ENCODE measurements around the gene AAR2.

The AAR2 gene

DNA sequence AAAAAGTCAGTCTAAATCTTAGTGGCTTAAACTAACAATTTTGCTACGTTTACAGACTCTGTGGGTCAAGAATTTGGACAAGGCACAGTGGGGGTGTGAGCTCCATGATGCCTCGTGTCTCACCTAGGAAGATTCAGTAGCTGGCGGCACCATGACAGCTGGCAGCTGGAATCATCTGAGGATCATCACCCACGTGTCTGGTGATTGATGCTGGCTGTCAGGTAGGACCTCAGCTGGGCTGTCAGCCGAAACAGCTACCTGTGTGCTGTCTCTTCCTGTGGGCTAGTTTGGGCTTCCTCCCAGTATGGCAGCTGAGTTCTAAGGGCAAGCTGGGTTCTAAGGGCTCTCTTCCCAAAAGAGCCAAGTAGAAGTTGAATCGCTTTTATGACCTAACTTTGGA is 43.5 kb downstream of the AAR2 start:
- no peak for DNase-seq (ENCODE audit: low spot score)

DNA sequence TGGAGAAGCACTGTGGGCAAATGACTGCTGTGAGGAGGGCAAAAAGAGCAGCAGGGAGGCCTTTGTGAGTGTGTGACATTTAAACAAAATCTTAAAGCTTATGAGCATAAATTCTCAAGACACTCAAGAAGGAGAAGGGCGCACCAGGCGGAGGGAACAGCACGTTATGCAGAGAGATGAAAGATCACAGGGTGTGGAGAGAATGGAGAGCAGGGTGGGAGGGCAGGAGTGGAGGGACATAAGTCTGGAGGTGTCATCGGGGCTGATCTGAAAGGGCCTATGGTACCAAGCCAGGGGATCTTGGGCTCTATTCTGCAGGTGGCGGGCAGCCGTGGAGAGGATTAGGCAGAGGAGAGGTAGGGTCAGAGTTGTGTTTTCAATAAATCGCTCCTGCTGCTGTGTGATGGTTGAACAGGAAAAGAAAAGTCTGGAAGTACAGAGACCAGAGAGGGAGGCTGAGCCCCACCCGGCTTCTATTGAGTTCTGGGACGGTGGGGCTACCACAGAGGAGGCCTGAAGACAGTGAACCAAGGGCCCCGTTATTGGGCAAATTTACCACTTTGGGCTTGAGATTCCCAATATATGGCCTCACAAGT is 45.6 kb downstream of the AAR2 start:
- DNase-seq (ENCODE audit: low spot score): no peak

DNA sequence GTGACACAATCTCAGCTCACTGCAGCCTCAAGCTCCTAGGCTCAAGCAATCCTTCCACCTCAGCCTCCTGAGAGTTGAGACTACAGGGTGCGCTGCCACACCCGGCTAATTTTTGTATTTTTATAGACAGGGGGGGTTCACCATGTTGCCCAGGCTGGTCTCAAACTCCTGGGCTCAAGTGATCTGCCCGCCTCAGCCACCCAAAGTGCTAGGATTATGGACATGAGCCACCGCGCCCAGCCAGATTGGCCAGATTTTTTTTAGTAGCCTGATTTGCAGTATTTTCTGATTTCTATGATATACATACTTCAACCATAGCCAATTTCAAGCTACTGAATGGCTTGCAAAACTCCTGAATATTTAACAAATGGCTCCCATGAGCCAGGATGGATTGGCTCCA is 48.5 kb downstream of the AAR2 start:
- no peak for DNase-seq (ENCODE audit: low spot score)

DNA sequence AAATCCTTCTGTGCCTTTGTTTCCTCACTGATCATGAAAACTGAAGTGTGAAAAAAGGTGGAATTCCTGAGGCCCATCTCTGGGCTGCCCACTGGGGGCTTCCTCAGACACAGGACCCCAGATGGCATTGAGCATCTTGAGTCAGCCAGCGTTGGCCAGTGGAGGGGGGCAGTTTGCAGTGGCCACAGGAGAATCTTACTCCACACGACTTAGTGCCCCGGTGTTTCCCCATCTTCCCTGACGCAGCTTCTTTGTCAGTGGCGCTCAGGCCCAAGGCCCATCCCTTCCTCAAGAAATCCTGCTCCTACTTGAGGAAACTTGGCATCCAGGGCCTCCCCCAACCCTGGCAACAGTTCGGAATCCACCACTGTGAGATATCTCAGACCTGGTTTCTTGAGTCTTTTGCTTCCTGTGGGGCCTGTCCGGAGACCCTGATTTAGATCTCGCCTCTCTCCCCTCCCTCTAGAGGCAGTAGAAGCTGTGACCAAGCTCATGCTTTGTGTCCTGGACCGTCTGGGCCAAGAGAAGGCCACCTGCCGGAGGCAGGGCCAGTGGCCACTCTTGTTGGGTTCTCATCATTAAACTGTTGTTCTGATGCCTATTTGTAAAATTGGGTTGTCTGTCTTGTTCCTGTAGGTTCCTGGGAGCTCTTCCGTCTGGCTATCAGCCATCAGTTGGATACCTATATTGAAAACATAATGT is 49.6 kb downstream of the AAR2 start:
- no peak for DNase-seq (ENCODE audit: low spot score)

DNA sequence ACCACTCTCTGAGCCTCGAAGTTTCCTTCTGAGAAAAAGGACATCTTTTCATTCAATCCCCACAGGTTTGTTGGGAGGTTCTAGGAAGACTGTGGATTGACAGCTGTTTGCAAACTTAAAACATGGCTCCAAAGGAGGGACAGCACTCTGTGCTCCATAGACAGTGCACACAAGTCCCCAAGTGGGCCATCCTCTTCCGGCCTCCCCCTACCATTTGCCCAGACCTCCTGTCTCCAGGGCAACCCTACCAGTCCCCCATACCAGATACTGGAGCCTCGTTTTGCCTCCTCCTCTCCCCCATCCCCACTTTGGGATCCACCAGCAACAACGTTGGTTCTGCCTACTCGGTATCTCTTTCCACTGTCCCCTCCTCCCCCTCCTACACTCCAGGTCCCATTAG is 61.4 kb downstream of the AAR2 start:
- no peak for DNase-seq (ENCODE audit: low spot score)

DNA sequence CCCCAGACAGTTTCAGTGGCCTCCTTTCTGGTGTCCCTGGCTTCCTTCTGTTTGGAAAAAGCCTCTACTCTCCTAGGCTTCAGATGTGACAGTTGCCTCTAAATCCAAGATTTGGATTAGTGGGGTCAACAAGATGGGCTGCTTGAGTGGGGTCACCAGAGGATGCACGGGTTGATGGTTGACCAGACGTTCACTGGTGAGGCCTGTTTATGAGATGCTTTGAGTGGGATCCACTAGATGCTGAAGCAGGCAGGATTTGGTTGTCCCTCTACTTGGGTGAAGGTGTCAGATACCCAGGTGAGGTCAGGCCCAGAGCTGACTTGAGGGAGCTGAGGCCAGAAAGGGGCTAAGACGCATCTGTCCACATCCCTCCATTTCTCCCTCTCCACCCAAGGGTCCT is 61.8 kb downstream of the AAR2 start:
- no peak for DNase-seq (ENCODE audit: low spot score)

DNA sequence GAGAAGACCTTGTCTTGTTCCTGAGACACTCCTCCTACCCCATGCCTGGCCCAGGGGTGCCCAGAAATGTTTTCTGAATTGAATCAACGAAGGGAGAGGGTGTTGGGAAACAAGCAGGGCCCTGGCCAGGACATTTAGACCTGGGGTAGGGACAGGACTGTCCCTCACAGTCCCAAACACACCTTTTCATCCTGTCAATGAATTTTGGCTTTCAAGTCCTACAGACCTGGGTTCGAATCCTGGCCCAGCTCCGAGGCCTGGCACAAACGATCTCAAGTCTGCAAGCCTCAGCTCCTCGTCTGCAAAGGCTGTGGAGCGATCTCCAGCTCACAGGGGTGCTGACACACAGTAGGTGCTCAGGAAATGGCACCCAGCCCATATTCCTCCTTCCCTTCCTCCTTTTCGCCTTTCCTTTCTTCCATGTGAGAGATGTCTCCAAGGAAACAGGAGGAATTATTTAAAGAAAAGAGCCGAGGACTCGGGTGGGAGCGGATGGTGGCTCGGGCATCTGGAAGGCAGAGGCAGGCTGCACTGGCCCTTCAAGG is 62.6 kb downstream of the AAR2 start:
- no peak for DNase-seq (ENCODE audit: low spot score)

DNA sequence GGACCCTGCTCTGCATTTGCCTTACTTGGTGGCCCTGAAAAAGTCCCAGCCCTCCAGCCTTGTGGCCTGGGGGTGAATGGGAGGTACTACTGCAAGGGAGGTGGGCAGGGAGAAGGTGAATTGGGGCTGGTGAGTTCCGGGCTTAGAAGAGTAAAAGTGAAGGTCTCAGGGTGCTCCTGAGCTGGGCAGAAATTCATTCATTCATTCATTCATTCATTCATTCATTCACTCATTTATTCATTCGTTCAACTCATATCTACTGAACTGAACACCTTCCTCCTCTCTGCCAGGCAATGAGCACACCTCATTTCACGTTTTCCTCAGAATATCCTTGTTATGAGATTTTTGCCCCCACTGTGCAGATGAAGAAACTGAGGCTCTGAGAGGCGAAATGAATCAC is 63.2 kb downstream of the AAR2 start:
- DNase-seq (ENCODE audit: low spot score): no peak

DNA sequence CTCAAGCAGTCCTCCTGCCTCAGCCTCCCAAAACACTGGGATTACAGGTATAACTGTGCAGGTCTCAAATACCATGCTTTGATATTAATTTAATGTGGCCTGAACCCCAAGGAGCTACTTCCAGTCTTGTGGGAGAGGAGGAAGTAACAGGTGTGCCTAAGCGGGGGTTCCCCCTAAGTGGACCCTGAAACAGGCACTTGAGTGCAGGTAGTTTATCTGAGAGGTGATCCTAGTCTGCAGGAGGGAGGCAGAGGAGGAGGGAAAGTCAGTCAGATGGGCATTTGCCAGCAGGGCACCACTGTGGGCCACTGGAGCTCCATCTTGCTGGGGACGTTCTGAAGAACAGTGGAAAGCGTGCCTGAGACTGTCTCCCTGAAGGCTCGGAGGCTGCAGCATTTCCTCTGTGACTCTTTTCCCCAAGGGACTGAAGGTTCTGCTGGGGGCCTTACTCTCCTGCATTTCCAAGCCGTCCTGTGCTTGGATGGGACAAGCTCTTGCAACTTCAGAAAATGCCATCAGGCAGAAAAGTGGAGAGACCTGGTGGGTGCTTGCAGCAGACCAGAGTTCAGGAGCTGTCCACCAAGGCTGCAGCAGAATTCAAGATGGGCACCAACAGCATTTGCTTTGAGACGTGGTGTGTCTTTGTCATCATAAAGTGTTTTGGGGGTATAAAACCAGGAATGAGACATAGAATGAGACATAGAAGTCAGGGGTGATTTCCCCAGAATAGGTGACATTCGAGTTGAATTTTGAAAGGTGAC is 65.3 kb downstream of the AAR2 start:
- DNase-seq (ENCODE audit: low spot score): no peak

DNA sequence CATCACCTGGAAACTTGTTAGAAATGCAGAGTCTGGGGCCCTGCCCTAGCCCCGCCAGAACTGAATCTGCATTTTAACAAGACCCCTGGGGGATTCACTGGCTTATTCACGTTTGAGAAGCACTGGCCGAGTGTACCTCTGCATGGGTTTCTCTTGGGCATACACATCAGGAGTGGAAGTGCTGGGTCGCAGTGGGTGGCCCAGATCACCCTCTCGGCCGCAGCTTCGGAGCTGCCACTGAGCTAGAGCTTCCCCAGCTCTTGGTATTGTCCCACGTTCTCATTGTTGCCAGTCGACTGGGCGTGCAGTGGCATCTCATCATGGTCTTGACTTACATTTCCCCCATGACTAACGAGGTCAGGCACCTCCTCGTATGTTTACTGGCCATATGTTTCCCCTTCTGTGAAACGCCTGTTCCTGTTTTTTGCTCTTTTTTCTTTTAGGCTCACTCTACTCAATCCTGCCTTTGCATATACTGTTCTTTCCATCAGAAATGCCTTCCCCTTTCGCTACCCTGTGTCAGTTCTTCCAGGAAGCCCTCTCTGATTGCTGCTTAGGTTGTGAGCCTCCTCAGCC is 66.8 kb downstream of the AAR2 start:
- DNase-seq (ENCODE audit: low spot score): no peak

DNA sequence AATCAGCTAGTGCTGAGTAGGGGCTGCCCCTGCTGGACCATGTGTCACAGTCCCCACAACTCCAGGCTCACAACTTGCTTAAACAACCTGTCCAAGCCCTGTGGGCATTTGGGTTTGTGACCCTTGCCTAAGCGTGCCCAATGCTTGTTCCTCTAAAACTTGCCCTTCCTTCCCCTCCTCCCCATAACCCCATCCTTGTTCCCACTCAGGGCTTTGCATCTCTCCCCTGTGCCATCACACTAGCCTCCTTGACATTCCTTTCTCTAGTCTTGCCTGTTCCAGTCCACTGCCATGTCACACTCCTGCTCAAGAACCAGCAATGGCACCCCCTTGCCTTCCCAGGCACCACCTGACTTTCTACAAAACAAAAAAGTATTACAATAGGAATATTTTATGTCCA is 67.6 kb downstream of the AAR2 start:
- no peak for DNase-seq (ENCODE audit: low spot score)

DNA sequence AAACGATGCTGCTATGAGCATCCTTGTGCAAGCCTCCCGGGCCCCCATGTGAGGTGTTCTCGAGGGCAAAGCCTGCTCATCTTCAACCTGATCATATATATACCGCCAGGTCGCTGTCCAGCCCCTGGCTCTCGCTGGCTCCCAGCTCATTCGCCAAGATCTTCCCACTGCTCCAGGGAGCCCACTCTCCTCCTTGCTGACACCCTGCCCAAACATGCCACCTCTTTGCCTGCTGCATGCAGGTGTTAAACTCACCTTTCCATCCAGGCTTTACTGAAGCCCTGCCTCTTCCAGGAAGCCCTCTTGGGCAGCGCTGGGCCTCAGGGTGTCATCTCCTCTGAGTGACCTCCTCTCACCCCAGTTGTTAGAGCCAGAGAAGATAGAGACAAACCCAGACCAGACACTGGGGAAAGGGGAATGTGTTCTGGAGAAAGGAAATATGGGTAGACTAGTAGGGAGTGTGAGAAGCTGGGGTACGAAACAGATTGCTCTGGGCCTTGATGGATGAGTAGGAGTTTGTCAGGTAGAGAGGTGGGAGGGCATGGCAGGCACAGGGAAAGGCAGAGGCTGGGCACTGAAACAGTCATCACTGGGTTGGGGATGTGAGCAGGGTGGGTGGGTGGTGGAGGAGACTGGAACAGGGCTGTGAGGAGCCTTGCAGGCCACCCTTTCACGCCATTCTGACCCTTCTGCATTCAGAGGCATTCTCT is 68.7 kb downstream of the AAR2 start:
- no peak for DNase-seq (ENCODE audit: low spot score)

DNA sequence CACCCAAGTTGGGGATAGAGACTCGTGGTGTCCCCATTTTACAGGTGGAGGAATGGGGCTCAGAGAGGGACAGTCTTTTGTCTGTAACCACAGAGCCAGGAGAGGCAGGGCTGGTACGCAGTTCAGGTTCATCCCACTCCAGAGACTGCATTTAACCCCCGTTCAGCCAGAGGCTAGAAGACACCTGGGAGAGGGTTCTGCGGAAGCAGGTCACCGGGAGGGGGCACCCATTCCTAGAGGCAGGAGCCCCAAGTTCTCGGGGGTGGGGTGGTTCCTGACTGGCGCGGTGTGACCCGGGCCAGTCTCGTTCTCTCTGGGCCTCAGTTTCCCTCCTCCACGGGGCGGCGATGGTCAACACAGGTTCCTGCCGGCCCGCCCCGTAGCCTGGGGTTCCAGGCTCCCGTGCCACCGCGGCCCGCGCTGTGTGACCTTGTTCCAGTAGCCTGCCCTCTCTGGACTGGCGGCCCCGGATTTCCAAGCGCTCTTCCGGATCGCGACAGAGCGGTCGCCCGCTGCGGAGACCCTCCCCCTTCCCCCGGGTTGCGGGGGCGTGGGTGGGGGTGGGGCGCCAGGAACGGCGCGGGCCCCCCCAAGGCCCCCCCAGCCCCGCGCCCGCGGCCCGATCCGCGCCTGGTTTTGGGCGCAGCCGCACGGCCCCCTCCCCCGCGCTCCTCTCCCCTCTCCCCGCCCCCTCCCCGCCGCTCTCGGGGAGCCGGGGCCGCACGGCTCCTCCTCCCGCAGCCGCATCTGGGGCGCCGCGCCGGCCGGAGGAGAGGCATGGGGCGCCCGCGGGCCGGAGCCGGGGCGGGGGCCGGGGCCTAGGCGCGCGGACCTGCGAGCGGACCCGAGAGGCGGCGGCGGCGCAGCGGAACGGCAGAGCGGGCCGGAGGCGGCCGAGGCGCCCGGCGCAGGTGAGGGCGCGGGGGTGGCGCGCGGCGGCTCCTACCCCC is 69.6 kb downstream of the AAR2 start, which contains the start of gene DLGAP4:
DLGAP4 (plus strand) TSS at position 738 of the 950 bp plus-strand sequence. CDS start 125,379 bp downstream, outside the sequence.
- DNase-seq (ENCODE audit: low spot score): peak; percentile 81

All from iPS-NIHi11 (cell line).